Neural cell (in vitro differentiated cells): ENCODE data around the gene TENM3. TPM values are rescaled to one million over a fixed set of nuclear protein-coding genes. Genes with fewer than 3 reads are reported as not detected.

ENCODE experiments used
- H2AFZ ChIP-seq: fragments of 200-600, 300-800 bp; sonication (generic), shearing (Covaris generic); 2 replicates; pipeline ENCODE4 v1.6.0; 2014; ENCODE audit warnings: low read depth, mild to moderate bottlenecking, antibody characterized with exemption, low read length, moderate library complexity
- H3F3A ChIP-seq: fragments of 200-600 bp; shearing (Covaris generic); 2 replicates; pipeline ENCODE4 v1.6.1; 2016; ENCODE audit warnings: mild to moderate bottlenecking, moderate library complexity, mixed read lengths, antibody characterized with exemption, low read length; ENCODE audit not compliant: insufficient read depth, poor library complexity, severe bottlenecking
- H3K27ac ChIP-seq: fragments of 200-600, 300-800 bp; sonication (generic), shearing (Covaris generic); 2 replicates; pipeline ENCODE4 v1.5.1; 2014; ENCODE audit warnings: mild to moderate bottlenecking, low read length, moderate library complexity
- H3K27me3 ChIP-seq: fragments of 300-800, 200-600 bp; sonication (generic), shearing (Covaris generic); 2 replicates; pipeline ENCODE4 v1.6.0; 2014; ENCODE audit warnings: mild to moderate bottlenecking, low read depth, low read length, moderate library complexity; ENCODE audit not compliant: insufficient read depth
- H3K36me3 ChIP-seq: fragments of 300-800, 200-600 bp; sonication (generic), shearing (Covaris generic); 2 replicates; pipeline ENCODE4 v1.5.1; 2014; ENCODE audit warnings: mild to moderate bottlenecking, antibody characterized with exemption, low read length, moderate library complexity; ENCODE audit not compliant: insufficient read depth
- H3K4me2 ChIP-seq: fragments of 300-800, 200-600 bp; sonication (generic), shearing (Covaris generic); 2 replicates; pipeline ENCODE4 v1.6.0; 2014; ENCODE audit warnings: mild to moderate bottlenecking, low read length
- H3K4me3 ChIP-seq: fragments of 300-800, 200-600 bp; sonication (generic), shearing (Covaris generic); 2 replicates; pipeline ENCODE4 v1.5.1; 2014; ENCODE audit warnings: mild to moderate bottlenecking, low read length, moderate library complexity
- H3K79me2 ChIP-seq: fragments of 200-600 bp; shearing (Covaris generic); replicated peaks from 2 replicates; pipeline ENCODE4 v1.6.0; 2014; ENCODE audit warnings: mild to moderate bottlenecking, low read length, moderate library complexity; ENCODE audit not compliant: insufficient read depth
- H3K9ac ChIP-seq: fragments of 300-800, 200-600 bp; sonication (generic), shearing (Covaris generic); 2 replicates; pipeline ENCODE4 v1.6.1; 2016; ENCODE audit warnings: mild to moderate bottlenecking, low read length, mixed read lengths
- H3K9me2 ChIP-seq: fragments of 200-600 bp; shearing (Covaris generic); 2 replicates; pipeline ENCODE4 v1.6.1; 2016; ENCODE audit warnings: mild to moderate bottlenecking, low read length, mixed read lengths; ENCODE audit not compliant: insufficient read depth
- H3K9me3 ChIP-seq: fragments of 200-600, 300-800 bp; sonication (generic), shearing (Covaris generic); 2 replicates; pipeline ENCODE4 v1.6.1; 2016; ENCODE audit warnings: mild to moderate bottlenecking, mixed run types, low read length, moderate library complexity, mixed read lengths
- H4K20me1 ChIP-seq: fragments of 200-600 bp; shearing (Covaris generic); 2 replicates; pipeline ENCODE4 v1.6.1; 2016; ENCODE audit warnings: mild to moderate bottlenecking, mixed run types; ENCODE audit not compliant: insufficient read depth
- CTCF ChIP-seq: fragments of 450-650 bp; IDR thresholded peaks from 2 replicates; pipeline ENCODE4 v1.5.1; 2014; ENCODE audit warnings: antibody characterized with exemption, mild to moderate bottlenecking, moderate library complexity; ENCODE audit not compliant: poor library complexity, severe bottlenecking
- EP300 ChIP-seq: fragments of 450-650 bp; conservative IDR thresholded peaks from 2 replicates; pipeline ENCODE4 v1.6.1; 2014; ENCODE audit warnings: antibody characterized with exemption, mild to moderate bottlenecking, moderate library complexity; ENCODE audit not compliant: poor library complexity, severe bottlenecking
- EZH2 ChIP-seq: fragments of 200-600, 300-800 bp; shearing (Covaris generic), sonication (generic); IDR thresholded peaks from 2 replicates; pipeline ENCODE4 v1.6.1; 2014; ENCODE audit warnings: antibody characterized with exemption, low read length, borderline replicate concordance, mild to moderate bottlenecking; ENCODE audit not compliant: insufficient read depth, poor library complexity, severe bottlenecking
- MXI1 ChIP-seq: fragments of 450-650 bp; conservative IDR thresholded peaks from 2 replicates; pipeline ENCODE4 v1.6.1; 2014; ENCODE audit warnings: antibody characterized with exemption, mild to moderate bottlenecking; ENCODE audit not compliant: poor library complexity, severe bottlenecking
- POLR2AphosphoS5 ChIP-seq: IDR thresholded peaks from 2 replicates; pipeline ENCODE4 v1.6.1; 2012
- RAD21 ChIP-seq: fragments of 450-650 bp; conservative IDR thresholded peaks from 2 replicates; pipeline ENCODE4 v1.6.1; 2014; ENCODE audit warnings: antibody characterized with exemption, mild to moderate bottlenecking, moderate library complexity
- REST ChIP-seq: IDR thresholded peaks from 2 replicates; pipeline ENCODE4 v1.6.1; 2012; ENCODE audit warnings: borderline replicate concordance
- SMC3 ChIP-seq: fragments of 450-650 bp; conservative IDR thresholded peaks from 2 replicates; pipeline ENCODE4 v1.6.1; 2014; ENCODE audit warnings: antibody characterized with exemption, mild to moderate bottlenecking, moderate library complexity; ENCODE audit not compliant: poor library complexity
- TAF1 ChIP-seq: IDR thresholded peaks from 2 replicates; pipeline ENCODE4 v1.6.1; 2012; ENCODE audit warnings: low read depth
- polyA plus RNA-seq: library from polyadenylated mRNA; depleted of rRNA; stranded (reverse); fragments of >200 nt; gene quantifications from 2 replicates; pipeline ENCODE4 v1.2.3, GENCODE V29; 2014

TENM3 gene
- polyA plus RNA-seq, 1 donor from 2014 or later: 7.3 TPM

- Histone ChIP-seq H3K79me2 (no peaks in the 10 kb centered on the region), H3F3A (no peaks in the 10 kb centered on the region), H3K27ac (no peak overlapping the region), H3K36me3 (peaks cover 6% of the 10 kb centered on the region), H3K27me3 (no peaks in the 10 kb centered on the region), H4K20me1 (no peaks in the 10 kb centered on the region), H3K4me3 (no peak overlapping the region), H3K9me3 (no peaks in the 10 kb centered on the region), H3K9ac (no peak overlapping the region), H3K4me2 (no peak overlapping the region), H2AFZ (no peak overlapping the region), H3K9me2 (no peaks in the 10 kb centered on the region)
- TF ChIP-seq EP300 (no peak), POLR2AphosphoS5 (no peak), EZH2 (no peak), REST (no peak), SMC3 (no peak)
Observed at GRCh38 chr4:182746876-182747275, 503.7 kb downstream of the TENM3 start.

- no peaks in the 10 kb centered on the region for H3K79me2 ChIP-seq
- H4K20me1 ChIP-seq: no peaks in the 10 kb centered on the region
- H3K9ac ChIP-seq: no peak overlapping the region
- TF ChIP-seq POLR2AphosphoS5 (no peak), EP300 (no peak), REST (no peak), RAD21 (no peak), MXI1 (no peak), SMC3 (no peak), TAF1 (no peak), CTCF (no peak)
- H3K27ac ChIP-seq: no peak overlapping the region
- H3K4me2 ChIP-seq: no peak overlapping the region
- H3F3A ChIP-seq: no peaks in the 10 kb centered on the region
- H3K9me3 ChIP-seq: no peaks in the 10 kb centered on the region
- H3K4me3 ChIP-seq: no peak overlapping the region
- H3K36me3 ChIP-seq: peaks cover 6% of the 10 kb centered on the region
- no peaks in the 10 kb centered on the region for H3K27me3 ChIP-seq
- H3K9me2 ChIP-seq: no peaks in the 10 kb centered on the region
- no peak overlapping the region for H2AFZ ChIP-seq
Observed at GRCh38 chr4:182748283-182748682, 505.1 kb downstream of the TENM3 start.
